Panc1 (cell line): Measurements from ENCODE around the gene ABCG2. TPM values are rescaled to one million over a fixed set of nuclear protein-coding genes. Genes with fewer than 3 reads are reported as not detected.

Experiments used
- ATAC-seq: fragments of 200-7000 bp; cut with Tn5 transposase; 2 replicates; pipeline ENCODE4 v1.9.1; 2020; ENCODE audit warnings: mild to moderate bottlenecking, moderate library complexity
- BruUV-seq: library from RNA; stranded (reverse); fragments of 400-500 nt; replicated peaks from 2 replicates; lab custom pipeline; 2021; lab: Mats Ljungman, UMichigan
- CTCF ChIA-PET: fragments of 300-600 bp; sonication (Branson Sonifier 250); formaldehyde crosslinking; loops from one replicate; lab custom pipeline; 2022; ENCODE audit warnings: antibody characterized with exemption; lab: Charles Lee
- POLR2A ChIA-PET: fragments of 300-600 bp; sonication (Branson Sonifier 250); formaldehyde crosslinking; loops from one replicate; lab custom pipeline; 2022; ENCODE audit warnings: antibody characterized with exemption; lab: Charles Lee
- DNase-seq: peaks from one replicate; pipeline ENCODE4 v3.0.0-alpha.2; 2010; ENCODE audit warnings: low read depth, low spot score
- H3K27ac ChIP-seq: 2 replicates; pipeline ENCODE4 v1.5.1; 2011; ENCODE audit warnings: mild to moderate bottlenecking, low read length, inconsistent platforms
- H3K27me3 ChIP-seq: fragments of 200-500 bp; sonication (Bioruptor generic); 2 replicates; pipeline ENCODE4 v1.6.0; 2014; ENCODE audit warnings: low read length, inconsistent platforms; ENCODE audit not compliant: control insufficient read depth, insufficient read depth
- H3K36me3 ChIP-seq: fragments of 200-500 bp; sonication (Bioruptor generic); 2 replicates; pipeline ENCODE4 v1.5.1; 2014; ENCODE audit warnings: inconsistent platforms, mild to moderate bottlenecking, low read length, moderate library complexity; ENCODE audit not compliant: control insufficient read depth, insufficient read depth
- H3K4me1 ChIP-seq: 2 replicates; pipeline ENCODE4 v1.5.1; 2011; ENCODE audit warnings: inconsistent platforms, mild to moderate bottlenecking, low read length, moderate library complexity; ENCODE audit not compliant: control insufficient read depth, insufficient read depth
- H3K4me3 ChIP-seq, 2 experiments: 2 replicates each; pipeline ENCODE4 v1.5.1; 2011 to 2012; ENCODE audit warnings: low read depth in 2 of 2, low read length in 2 of 2, mild to moderate bottlenecking in 2 of 2, inconsistent platforms in 1 of 2, moderate library complexity in 1 of 2
- H3K9me3 ChIP-seq: fragments of 200-500 bp; sonication (Bioruptor generic); 2 replicates; pipeline ENCODE4 v1.5.1; 2014; ENCODE audit warnings: low read depth, mild to moderate bottlenecking, inconsistent platforms, low read length, moderate library complexity; ENCODE audit not compliant: control insufficient read depth, insufficient read depth
- CTCF ChIP-seq: fragments of 450-650 bp; IDR thresholded peaks from 2 replicates; pipeline ENCODE4 v1.5.1; 2017; ENCODE audit warnings: mild to moderate bottlenecking
- POLR2AphosphoS5 ChIP-seq: IDR thresholded peaks from 2 replicates; pipeline ENCODE4 v1.6.1; 2012; ENCODE audit warnings: mild to moderate bottlenecking, low read depth, low read length, moderate library complexity
- SIN3A ChIP-seq: IDR thresholded peaks from 2 replicates; pipeline ENCODE4 v1.6.1; 2012; ENCODE audit warnings: low read depth, mild to moderate bottlenecking, low read length, moderate library complexity, borderline replicate concordance; ENCODE audit not compliant: insufficient read depth
- TCF7L2 ChIP-seq: IDR thresholded peaks from 2 replicates; pipeline ENCODE4 v1.6.1; 2011; ENCODE audit warnings: mild to moderate bottlenecking, low read depth, low read length, inconsistent platforms
- in situ Hi-C: cut with HindIII; loops from 2 replicates; pipeline ENCODE4 v1.10.0; 2016; ENCODE audit warnings: low sequenced_read_pairs, low pct_unique_long_range_greater_than_20kb
- intact Hi-C: fragments of 100-400 bp; cut with micrococcal nuclease; formaldehyde crosslinking; loops from one replicate; pipeline ENCODE4 v1.10.0; 2022; ENCODE audit not compliant: unreplicated experiment
- total RNA-seq: library from RNA; stranded (reverse); gene quantifications from one replicate; pipeline ENCODE4 v1.2.1, GENCODE V29; 2021; ENCODE audit not compliant: unreplicated experiment
- TF ChIP-seq, protein P1 (sequence below), 2 experiments: IDR thresholded peaks; 2 replicates each; pipeline ENCODE4 v1.6.1; 2011 to 2012; ENCODE audit warnings: low read depth in 2 of 2, control low read depth in 1 of 2, low read length in 1 of 2, mild to moderate bottlenecking in 1 of 2, moderate library complexity in 1 of 2; ENCODE audit not compliant: insufficient read depth in 1 of 2

Gene ABCG2
- total RNA-seq, 1 experiment from 2014 or later = 63.3 TPM

- no TSS peak for BruUV-seq
- DNase-seq = no peak
- Histone ChIP-seq H3K36me3 (no peaks in the 10 kb centered on the region), H3K27me3 (no peaks in the 10 kb centered on the region), H3K27ac (no peak overlapping the region; the same call in 1 of the 2 replicates), H3K4me1 (no peaks in the 10 kb centered on the region), H3K4me3 (no peak overlapping the region), H3K9me3 (no peaks in the 10 kb centered on the region)
- in situ Hi-C loops (no loop called here), intact Hi-C loops (no loop called here)
- CTCF ChIA-PET = no interaction called here
- ATAC-seq = no peak
- TF ChIP-seq, protein P1, sequence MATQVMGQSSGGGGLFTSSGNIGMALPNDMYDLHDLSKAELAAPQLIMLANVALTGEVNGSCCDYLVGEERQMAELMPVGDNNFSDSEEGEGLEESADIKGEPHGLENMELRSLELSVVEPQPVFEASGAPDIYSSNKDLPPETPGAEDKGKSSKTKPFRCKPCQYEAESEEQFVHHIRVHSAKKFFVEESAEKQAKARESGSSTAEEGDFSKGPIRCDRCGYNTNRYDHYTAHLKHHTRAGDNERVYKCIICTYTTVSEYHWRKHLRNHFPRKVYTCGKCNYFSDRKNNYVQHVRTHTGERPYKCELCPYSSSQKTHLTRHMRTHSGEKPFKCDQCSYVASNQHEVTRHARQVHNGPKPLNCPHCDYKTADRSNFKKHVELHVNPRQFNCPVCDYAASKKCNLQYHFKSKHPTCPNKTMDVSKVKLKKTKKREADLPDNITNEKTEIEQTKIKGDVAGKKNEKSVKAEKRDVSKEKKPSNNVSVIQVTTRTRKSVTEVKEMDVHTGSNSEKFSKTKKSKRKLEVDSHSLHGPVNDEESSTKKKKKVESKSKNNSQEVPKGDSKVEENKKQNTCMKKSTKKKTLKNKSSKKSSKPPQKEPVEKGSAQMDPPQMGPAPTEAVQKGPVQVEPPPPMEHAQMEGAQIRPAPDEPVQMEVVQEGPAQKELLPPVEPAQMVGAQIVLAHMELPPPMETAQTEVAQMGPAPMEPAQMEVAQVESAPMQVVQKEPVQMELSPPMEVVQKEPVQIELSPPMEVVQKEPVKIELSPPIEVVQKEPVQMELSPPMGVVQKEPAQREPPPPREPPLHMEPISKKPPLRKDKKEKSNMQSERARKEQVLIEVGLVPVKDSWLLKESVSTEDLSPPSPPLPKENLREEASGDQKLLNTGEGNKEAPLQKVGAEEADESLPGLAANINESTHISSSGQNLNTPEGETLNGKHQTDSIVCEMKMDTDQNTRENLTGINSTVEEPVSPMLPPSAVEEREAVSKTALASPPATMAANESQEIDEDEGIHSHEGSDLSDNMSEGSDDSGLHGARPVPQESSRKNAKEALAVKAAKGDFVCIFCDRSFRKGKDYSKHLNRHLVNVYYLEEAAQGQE (IDR thresholded peaks at IDR 0.05; ENCODE audit: insufficient read depth in 1 of 2, low read depth in 2 of 2, low read length in 1 of 2) = no peak
- no peak for TF ChIP-seq CTCF
- TF ChIP-seq TCF7L2 = no peak
- no peak for TF ChIP-seq POLR2AphosphoS5
- TF ChIP-seq SIN3A = no peak
- POLR2A ChIA-PET = no interaction called here
Observed at GRCh38 chr4:88169298-88169697, 10.9 kb upstream of the ABCG2 start.

DNA sequence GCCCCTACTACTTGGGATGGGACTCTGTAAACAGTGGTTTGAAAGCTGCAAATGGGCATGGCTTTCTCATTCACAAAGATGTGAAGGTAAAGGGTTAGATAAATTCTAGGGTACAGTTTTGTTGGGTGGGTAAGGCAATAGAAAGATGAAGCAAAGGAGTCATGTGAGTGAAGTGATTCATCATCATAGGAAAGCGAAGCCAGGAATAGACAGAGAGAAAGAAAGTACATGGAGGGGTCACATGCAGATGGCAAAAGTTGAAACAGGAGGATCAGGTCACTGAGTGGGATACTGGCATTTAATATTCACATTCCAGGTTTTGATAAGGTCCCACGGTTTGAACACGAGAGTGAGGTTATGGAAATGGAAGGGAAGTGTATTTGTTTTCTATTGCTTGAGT, 8.2 kb upstream of the ABCG2 start:
- TF ChIP-seq CTCF (no peak), POLR2AphosphoS5 (no peak), SIN3A (no peak), TCF7L2 (no peak)
- TF ChIP-seq, protein P1 (IDR thresholded peaks at IDR 0.05; ENCODE audit: insufficient read depth in 1 of 2, low read depth in 2 of 2, low read length in 1 of 2) = no peak
- ChIA-PET POLR2A (no interaction called here), CTCF (no interaction called here)
- ATAC-seq (no peak), DNase-seq (no peak)
- Histone ChIP-seq H3K27ac (peak overlapping the region; percentile 48; the same call in 1 of the 2 replicates), H3K36me3 (no peaks in the 10 kb centered on the region), H3K4me1 (no peaks in the 10 kb centered on the region), H3K4me3 (no peak overlapping the region), H3K9me3 (no peaks in the 10 kb centered on the region), H3K27me3 (no peaks in the 10 kb centered on the region)
- intact Hi-C loops (no loop called here), in situ Hi-C loops (no loop called here)
- BruUV-seq = no TSS peak
